Measurements from ENCODE around the gene GRK5. TPM values are rescaled to one million over a fixed set of nuclear protein-coding genes. Genes with fewer than 3 reads are reported as not detected.

The GRK5 gene
- total RNA-seq, 2 donors from 2014 or later, result 85.3 to 90.2 TPM

- Histone ChIP-seq H3K9me3 (no peaks in the 10 kb centered on the region), H3K27me3 (replicated peaks; ENCODE audit: insufficient read depth) (no peaks in the 10 kb centered on the region), H3K4me3 (no peak overlapping the region), H3K36me3 (no peaks in the 10 kb centered on the region), H3K27ac (peak overlapping the region; percentile 27 to 31), H3K4me1 (ENCODE audit: control insufficient read depth in 1 of 2, low read depth in 2 of 2) (peaks cover 20 to 49% of the 10 kb centered on the region in 2 donors)
- ATAC-seq (ENCODE audit: insufficient number of reproducible peaks, low FRiP score, low read depth) (no peak), DNase-seq (ENCODE audit: low spot score) (no peak)
- TF ChIP-seq CTCF (IDR thresholded peaks at IDR 0.05), result no peak
These were observed 36.1 kb downstream of the GRK5 start for GRCh38 chr10:119243488-119243887.

DNA sequence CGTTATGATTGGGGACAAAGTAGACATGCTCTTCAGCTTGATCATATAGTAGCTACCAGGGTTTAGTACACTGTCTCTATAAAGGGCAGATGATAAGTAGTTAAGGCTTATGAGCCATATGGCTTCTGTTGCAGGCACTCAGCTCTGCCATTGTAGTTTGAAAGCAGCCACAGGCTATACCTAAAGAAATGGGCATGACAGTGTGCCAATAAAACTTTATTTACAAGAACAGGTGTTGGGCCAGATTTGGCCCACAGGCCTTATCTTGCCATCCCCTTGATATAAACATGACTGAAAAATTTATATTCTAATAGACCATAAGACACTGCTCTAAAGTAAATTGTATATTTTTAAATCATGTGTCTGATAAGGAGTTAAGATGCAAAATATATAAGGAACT lies 36.6 kb downstream of the GRK5 start:
- Histone ChIP-seq H3K9me3 (no peaks in the 10 kb centered on the region), H3K36me3 (no peaks in the 10 kb centered on the region), H3K27me3 (replicated peaks; ENCODE audit: insufficient read depth) (no peaks in the 10 kb centered on the region), H3K4me3 (no peak overlapping the region), H3K27ac (peak overlapping the region; percentile 27 to 31), H3K4me1 (ENCODE audit: control insufficient read depth in 1 of 2, low read depth in 2 of 2) (peaks cover 20 to 53% of the 10 kb centered on the region in 2 donors)
- ATAC-seq (ENCODE audit: insufficient number of reproducible peaks, low FRiP score, low read depth) (no peak), DNase-seq (ENCODE audit: low spot score) (no peak)
- TF ChIP-seq CTCF (IDR thresholded peaks at IDR 0.05), result no peak

DNA sequence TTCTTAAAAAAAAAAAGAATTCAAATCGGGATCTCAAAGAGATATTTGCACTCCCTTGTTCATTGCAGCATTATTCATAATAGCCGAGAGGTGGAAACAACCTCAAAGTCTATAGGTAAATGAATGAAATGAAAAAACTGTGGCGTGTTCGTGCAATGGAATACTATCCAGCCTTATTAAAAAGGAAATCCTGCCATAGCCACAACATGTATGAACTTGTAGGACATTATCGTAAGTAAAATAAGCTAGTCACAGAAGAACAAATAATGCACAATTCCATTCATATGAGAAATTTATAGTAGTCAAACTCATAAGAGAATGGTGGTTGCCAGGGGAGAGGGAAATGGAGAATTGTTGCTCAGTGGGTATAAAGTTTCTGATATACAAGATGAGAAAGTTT lies 37.9 kb downstream of the GRK5 start:
- Histone ChIP-seq H3K27ac (peak overlapping the region; percentile 33 to 90), H3K4me3 (no peak overlapping the region), H3K36me3 (no peaks in the 10 kb centered on the region), H3K9me3 (no peaks in the 10 kb centered on the region), H3K27me3 (replicated peaks; ENCODE audit: insufficient read depth) (no peaks in the 10 kb centered on the region), H3K4me1 (ENCODE audit: control insufficient read depth in 1 of 2, low read depth in 2 of 2) (peaks cover 23 to 64% of the 10 kb centered on the region in 2 donors)
- ATAC-seq (ENCODE audit: insufficient number of reproducible peaks, low FRiP score, low read depth) (no peak), DNase-seq (ENCODE audit: low spot score) (no peak)
- TF ChIP-seq CTCF (IDR thresholded peaks at IDR 0.05), result no peak

DNA sequence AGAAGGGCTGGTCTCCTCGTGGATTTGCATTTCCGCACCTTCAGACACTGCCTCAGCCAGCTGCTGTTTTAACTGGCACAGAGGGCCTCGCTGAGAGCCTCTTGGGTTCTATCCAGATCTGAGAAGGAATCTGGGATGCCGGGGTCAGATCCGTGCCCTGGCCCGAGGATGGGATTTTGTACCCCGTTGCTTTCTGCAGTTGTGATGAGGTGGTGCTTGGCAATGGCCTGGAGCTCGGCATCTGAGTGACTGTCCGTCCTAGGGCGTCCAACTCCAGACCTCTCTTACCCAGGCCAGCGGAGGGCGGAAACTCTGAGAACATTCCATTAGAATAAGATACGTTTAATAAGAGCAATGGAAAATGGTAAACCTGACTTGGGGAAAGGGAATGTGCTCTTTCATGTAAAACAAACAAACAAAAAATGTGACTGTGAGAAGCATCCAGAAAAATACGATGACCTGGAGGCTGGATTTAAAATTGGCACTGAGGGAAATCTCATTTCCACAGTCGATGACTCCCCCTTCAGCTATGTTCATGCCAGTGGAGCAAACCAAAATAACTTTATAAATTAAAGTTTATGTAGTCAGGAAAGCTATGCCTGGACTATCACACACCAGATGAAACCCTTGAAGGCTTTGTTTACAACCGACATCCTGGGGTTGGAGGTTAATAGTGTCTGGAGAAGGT lies 39.6 kb downstream of the GRK5 start:
- peak; percentile 72 for ATAC-seq (ENCODE audit: insufficient number of reproducible peaks, low FRiP score, low read depth)
- Histone ChIP-seq H3K9me3 (no peaks in the 10 kb centered on the region), H3K4me1 (ENCODE audit: control insufficient read depth in 1 of 2, low read depth in 2 of 2) (peaks cover 33 to 66% of the 10 kb centered on the region in 2 donors), H3K27ac (peak overlapping the region; percentile 90 to 92), H3K27me3 (replicated peaks; ENCODE audit: insufficient read depth) (no peaks in the 10 kb centered on the region), H3K36me3 (no peaks in the 10 kb centered on the region), H3K4me3 (peak overlapping the region; percentile 18)
- DNase-seq (ENCODE audit: low spot score), result peak; percentile 71
- no peak for TF ChIP-seq CTCF (IDR thresholded peaks at IDR 0.05)

DNA sequence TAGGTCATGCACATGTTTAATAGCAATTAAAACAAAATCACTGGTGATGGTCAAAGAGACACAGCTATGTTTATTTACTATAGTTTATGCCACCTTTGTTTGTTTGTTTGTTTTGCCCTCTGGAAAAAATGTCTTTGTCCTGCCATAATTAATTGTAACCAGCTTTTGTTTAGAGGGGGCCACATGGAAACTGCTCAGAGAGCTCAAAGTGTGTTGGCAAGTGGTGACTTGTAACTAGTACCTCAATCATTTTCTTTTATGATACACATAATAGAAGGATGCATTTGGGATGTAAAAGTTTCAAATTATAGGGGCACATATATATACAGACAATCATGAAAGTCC lies 40.2 kb downstream of the GRK5 start:
- H3K4me1 ChIP-seq (ENCODE audit: control insufficient read depth in 1 of 2, low read depth in 2 of 2), result peaks cover 38 to 72% of the 10 kb centered on the region in 2 donors
- TF ChIP-seq CTCF (IDR thresholded peaks at IDR 0.05), result no peak
- ATAC-seq (ENCODE audit: insufficient number of reproducible peaks, low FRiP score, low read depth) (no peak), DNase-seq (ENCODE audit: low spot score) (no peak)
- H3K27me3 ChIP-seq (replicated peaks; ENCODE audit: insufficient read depth), result no peaks in the 10 kb centered on the region
- no peak overlapping the region for H3K4me3 ChIP-seq
- H3K27ac ChIP-seq, result peak overlapping the region; percentile 75 to 90
- no peaks in the 10 kb centered on the region for H3K36me3 ChIP-seq
- H3K9me3 ChIP-seq, result no peaks in the 10 kb centered on the region
